Measurements from ENCODE around the gene ZNF80. TPM values are rescaled to one million over a fixed set of nuclear protein-coding genes. Genes with fewer than 3 reads are reported as not detected.
"Not testable (repeated sequence)": the region's sequence is repeated elsewhere in the genome, so short reads cannot be mapped to it uniquely, and the experiment has no call there.

ZNF80 gene
- total RNA-seq, 1 donor = not detected

DNA sequence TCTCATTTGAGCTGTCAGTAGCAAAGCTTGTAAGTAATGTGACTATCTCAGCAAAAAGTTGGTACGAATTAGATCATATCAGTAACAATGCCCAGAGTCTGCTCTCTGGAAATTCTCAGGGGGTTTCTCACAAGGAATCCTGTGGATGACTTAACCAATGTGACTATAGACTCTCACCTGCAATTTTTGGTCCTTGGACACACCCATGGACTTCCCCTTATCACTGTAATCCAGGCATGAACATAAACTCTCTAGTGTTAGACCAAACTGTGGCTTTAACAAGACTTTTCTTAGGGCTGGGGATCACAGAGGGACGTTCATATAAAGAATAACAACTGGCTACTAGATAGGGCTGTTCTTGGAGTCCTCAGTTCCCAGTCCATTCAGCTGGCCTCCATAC, 3.9 kb upstream of the ZNF80 start:
- no peak overlapping the region for H2AFZ ChIP-seq (ENCODE audit: low read length)
- DNase-seq (ENCODE audit: insufficient read length, low spot score, missing footprints) = no peak
- H3K9me3 ChIP-seq (ENCODE audit: low read depth, low read length) = no peaks in the 10 kb centered on the region
- H3K27ac ChIP-seq (ENCODE audit: low read depth, low read length) = no peak overlapping the region
- H3K4me2 ChIP-seq (ENCODE audit: insufficient read depth, low read length) = no peak overlapping the region
- H3K36me3 ChIP-seq (ENCODE audit: insufficient read depth, low read length) = no peaks in the 10 kb centered on the region
- no peaks in the 10 kb centered on the region for H3K79me2 ChIP-seq (ENCODE audit: insufficient read depth, low read length)
- H3K27me3 ChIP-seq (ENCODE audit: insufficient read depth, low read length) = peaks cover 13% of the 10 kb centered on the region
- no peak overlapping the region for H3K4me3 ChIP-seq (ENCODE audit: insufficient read depth, low read length)
- no peaks in the 10 kb centered on the region for H3K4me1 ChIP-seq (ENCODE audit: insufficient read depth, low read length)
- TF ChIP-seq, protein P1, sequence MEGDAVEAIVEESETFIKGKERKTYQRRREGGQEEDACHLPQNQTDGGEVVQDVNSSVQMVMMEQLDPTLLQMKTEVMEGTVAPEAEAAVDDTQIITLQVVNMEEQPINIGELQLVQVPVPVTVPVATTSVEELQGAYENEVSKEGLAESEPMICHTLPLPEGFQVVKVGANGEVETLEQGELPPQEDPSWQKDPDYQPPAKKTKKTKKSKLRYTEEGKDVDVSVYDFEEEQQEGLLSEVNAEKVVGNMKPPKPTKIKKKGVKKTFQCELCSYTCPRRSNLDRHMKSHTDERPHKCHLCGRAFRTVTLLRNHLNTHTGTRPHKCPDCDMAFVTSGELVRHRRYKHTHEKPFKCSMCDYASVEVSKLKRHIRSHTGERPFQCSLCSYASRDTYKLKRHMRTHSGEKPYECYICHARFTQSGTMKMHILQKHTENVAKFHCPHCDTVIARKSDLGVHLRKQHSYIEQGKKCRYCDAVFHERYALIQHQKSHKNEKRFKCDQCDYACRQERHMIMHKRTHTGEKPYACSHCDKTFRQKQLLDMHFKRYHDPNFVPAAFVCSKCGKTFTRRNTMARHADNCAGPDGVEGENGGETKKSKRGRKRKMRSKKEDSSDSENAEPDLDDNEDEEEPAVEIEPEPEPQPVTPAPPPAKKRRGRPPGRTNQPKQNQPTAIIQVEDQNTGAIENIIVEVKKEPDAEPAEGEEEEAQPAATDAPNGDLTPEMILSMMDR (IDR thresholded peaks at IDR 0.05; ENCODE audit: extremely low read depth, low read depth, low read length) = no peak
- H4K20me1 ChIP-seq (ENCODE audit: insufficient read depth, low read length) = no peaks in the 10 kb centered on the region

DNA sequence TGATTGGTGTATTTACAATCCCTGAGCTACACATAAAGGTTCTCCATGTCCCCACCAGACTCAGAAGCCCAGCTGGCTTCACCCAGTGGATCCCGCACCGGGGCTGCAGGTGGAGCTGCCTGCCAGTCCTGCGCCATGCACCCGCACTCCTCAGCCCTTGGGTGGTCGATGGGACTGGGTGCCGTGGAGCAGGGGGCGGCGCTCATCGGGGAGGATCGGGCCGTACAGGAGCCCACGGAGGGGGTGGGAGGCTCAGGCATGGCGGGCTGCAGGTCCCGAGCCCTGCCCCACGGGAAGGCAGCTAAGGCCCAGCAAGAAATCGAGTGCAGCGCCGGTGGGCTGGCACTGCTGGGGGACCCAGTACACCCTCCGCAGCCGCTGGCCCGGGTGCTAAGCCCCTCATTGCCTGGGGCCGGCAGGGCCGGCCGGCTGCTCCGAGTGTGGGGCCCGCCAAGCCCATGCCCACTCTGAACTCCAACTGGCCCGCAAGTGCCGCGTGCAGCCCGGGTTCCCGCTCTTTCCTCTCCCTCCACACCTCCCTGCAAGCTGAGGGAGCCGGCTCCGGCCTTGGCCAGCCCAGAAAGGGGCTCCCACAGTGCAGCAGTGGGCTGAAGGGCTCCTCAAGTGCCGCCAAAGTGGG, 888 bp upstream of the ZNF80 start:
- DNase-seq (ENCODE audit: insufficient read length, low spot score, missing footprints); H3K79me2 ChIP-seq (ENCODE audit: insufficient read depth, low read length): not testable (repeated sequence)

DNA sequence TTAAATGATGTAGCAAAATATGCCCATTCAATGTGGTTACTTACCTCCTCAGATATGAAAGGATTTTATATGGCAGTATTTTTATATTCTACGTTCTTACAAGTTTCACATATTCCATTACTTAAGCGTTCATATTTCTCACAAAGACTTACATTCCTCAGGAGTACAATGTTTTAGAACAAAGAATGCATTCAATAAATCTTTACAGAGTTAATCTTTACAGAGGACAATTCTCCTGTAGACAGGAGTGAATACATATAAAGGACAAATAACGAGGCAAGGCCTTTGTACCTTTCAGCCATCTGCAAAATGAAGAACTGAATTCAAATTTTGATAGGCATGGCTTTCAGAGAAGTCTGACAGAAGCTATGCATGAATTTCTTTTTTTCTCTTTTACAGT, 1.9 kb downstream of the ZNF80 start:
- Histone ChIP-seq H3K9me3 (ENCODE audit: low read depth, low read length) (no peaks in the 10 kb centered on the region), H3K27ac (ENCODE audit: low read depth, low read length) (no peak overlapping the region), H3K4me3 (ENCODE audit: insufficient read depth, low read length) (no peak overlapping the region), H3K4me2 (ENCODE audit: insufficient read depth, low read length) (no peak overlapping the region), H3K79me2 (ENCODE audit: insufficient read depth, low read length) (no peaks in the 10 kb centered on the region), H3K27me3 (ENCODE audit: insufficient read depth, low read length) (peaks cover 18% of the 10 kb centered on the region), H4K20me1 (ENCODE audit: insufficient read depth, low read length) (no peaks in the 10 kb centered on the region), H2AFZ (ENCODE audit: low read length) (no peak overlapping the region), H3K4me1 (ENCODE audit: insufficient read depth, low read length) (no peaks in the 10 kb centered on the region), H3K36me3 (ENCODE audit: insufficient read depth, low read length) (no peaks in the 10 kb centered on the region)
- no peak for DNase-seq (ENCODE audit: insufficient read length, low spot score, missing footprints)
- TF ChIP-seq, protein P1 (IDR thresholded peaks at IDR 0.05; ENCODE audit: extremely low read depth, low read depth, low read length) = no peak

More for the DNA sequence above, 888 bp upstream of the ZNF80 start:
- not testable (repeated sequence) for H3K4me2 ChIP-seq (ENCODE audit: insufficient read depth, low read length); H3K36me3 ChIP-seq (ENCODE audit: insufficient read depth, low read length); H3K4me3 ChIP-seq (ENCODE audit: insufficient read depth, low read length); H3K9me3 ChIP-seq (ENCODE audit: low read depth, low read length); H3K27ac ChIP-seq (ENCODE audit: low read depth, low read length); H4K20me1 ChIP-seq (ENCODE audit: insufficient read depth, low read length); H2AFZ ChIP-seq (ENCODE audit: low read length); H3K4me1 ChIP-seq (ENCODE audit: insufficient read depth, low read length)
- H3K27me3 ChIP-seq (ENCODE audit: insufficient read depth, low read length) = peaks cover 13% of the 10 kb centered on the region

DNA sequence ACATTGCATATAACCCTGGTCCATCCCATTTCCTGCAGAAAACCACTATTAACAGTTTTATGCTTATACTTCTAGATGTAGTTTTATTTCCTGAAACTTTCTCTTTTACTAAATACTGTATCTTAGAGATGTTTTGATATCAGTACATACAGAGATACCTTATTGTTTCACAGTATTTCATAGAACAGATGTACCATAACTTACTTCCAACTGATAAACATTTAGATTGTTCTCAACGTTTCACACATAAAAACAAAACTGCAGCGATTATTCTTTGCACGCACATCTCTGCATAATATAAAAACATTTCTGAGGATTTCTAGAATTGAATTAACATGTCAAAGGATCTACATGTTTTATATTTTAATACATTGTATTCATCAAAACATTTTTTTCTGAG, 2.6 kb downstream of the ZNF80 start:
- H3K4me3 ChIP-seq (ENCODE audit: insufficient read depth, low read length) = no peak overlapping the region

More for the DNA sequence above, 2.6 kb downstream of the ZNF80 start:
- Histone ChIP-seq H2AFZ (ENCODE audit: low read length) (no peak overlapping the region), H3K79me2 (ENCODE audit: insufficient read depth, low read length) (no peaks in the 10 kb centered on the region), H3K27ac (ENCODE audit: low read depth, low read length) (no peak overlapping the region), H3K36me3 (ENCODE audit: insufficient read depth, low read length) (no peaks in the 10 kb centered on the region), H3K4me2 (ENCODE audit: insufficient read depth, low read length) (no peak overlapping the region), H3K27me3 (ENCODE audit: insufficient read depth, low read length) (peaks cover 18% of the 10 kb centered on the region), H4K20me1 (ENCODE audit: insufficient read depth, low read length) (no peaks in the 10 kb centered on the region), H3K4me1 (ENCODE audit: insufficient read depth, low read length) (no peaks in the 10 kb centered on the region), H3K9me3 (ENCODE audit: low read depth, low read length) (no peaks in the 10 kb centered on the region)
- DNase-seq (ENCODE audit: insufficient read length, low spot score, missing footprints) = no peak
- TF ChIP-seq, protein P1 (IDR thresholded peaks at IDR 0.05; ENCODE audit: extremely low read depth, low read depth, low read length) = no peak
